Sigmoid colon (tissue), 4 donors: Measurements from ENCODE around the gene CYGB.

ENCODE experiments used
- CTCF ChIP-seq, 4 experiments: fragments of 450-650 bp in 3 of 4; fragments of 200-600 bp in 1 of 4; IDR thresholded peaks; one replicate each; pipeline ENCODE4 v1.5.1; 2016 to 2019; ENCODE audit warnings: antibody characterized with exemption in 4 of 4, mild to moderate bottlenecking in 3 of 4, moderate library complexity in 2 of 4
- POLR2AphosphoS5 ChIP-seq, 4 donors: sonication (generic); formaldehyde crosslinking; IDR thresholded peaks; one replicate each; pipeline ENCODE4 v1.6.1; 2017; ENCODE audit warnings: antibody characterized with exemption in 4 of 4

DNA sequence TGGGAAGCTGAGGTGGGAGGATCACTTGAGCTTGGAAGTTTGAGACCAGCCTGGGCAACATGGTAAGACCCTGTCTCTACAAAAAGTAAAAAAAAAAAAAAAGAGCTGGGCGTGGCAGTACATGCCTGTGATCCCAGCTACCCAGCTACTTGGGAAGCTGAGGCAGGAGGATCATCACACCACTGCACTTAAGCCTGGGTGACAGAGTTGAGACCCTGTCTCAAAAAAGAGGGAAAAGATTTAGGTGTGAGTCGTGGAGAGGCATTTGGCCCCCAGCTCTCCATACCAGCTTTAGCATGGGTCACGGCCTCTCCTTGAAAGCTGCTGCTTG, 29.1 kb upstream of the CYGB start:
- TF ChIP-seq CTCF (IDR thresholded peaks at IDR 0.05) (no peak), POLR2AphosphoS5 (IDR thresholded peaks at IDR 0.05) (no peak)
